Ishikawa (cell line): ENCODE data around the gene FGF10.

Experiments used
- CEBPB ChIP-seq: IDR thresholded peaks from 2 replicates; pipeline ENCODE4 v1.6.1; 2012
- CREB1 ChIP-seq: IDR thresholded peaks from 2 replicates; pipeline ENCODE4 v1.6.1; 2012; ENCODE audit warnings: low read depth
- EGR1 ChIP-seq: IDR thresholded peaks from 2 replicates; pipeline ENCODE4 v1.6.1; 2012
- EP300 ChIP-seq: IDR thresholded peaks from 2 replicates; pipeline ENCODE4 v1.6.1; 2012; ENCODE audit warnings: borderline replicate concordance
- FOXM1 ChIP-seq: IDR thresholded peaks from 2 replicates; pipeline ENCODE4 v1.6.1; 2012; ENCODE audit warnings: low read depth, borderline replicate concordance
- NFIC ChIP-seq: IDR thresholded peaks from 2 replicates; pipeline ENCODE4 v1.6.1; 2012
- RAD21 ChIP-seq: IDR thresholded peaks from 2 replicates; pipeline ENCODE4 v1.6.1; 2012; ENCODE audit warnings: low read depth
- TAF1 ChIP-seq: IDR thresholded peaks from 2 replicates; pipeline ENCODE4 v1.6.1; 2012; ENCODE audit warnings: low read depth, mild to moderate bottlenecking
- TCF12 ChIP-seq: IDR thresholded peaks from 2 replicates; pipeline ENCODE4 v1.6.1; 2012; ENCODE audit warnings: low read depth
- TEAD4 ChIP-seq: IDR thresholded peaks from 2 replicates; pipeline ENCODE4 v1.6.1; 2012
- YY1 ChIP-seq: IDR thresholded peaks from 2 replicates; pipeline ENCODE4 v1.6.1; 2012; ENCODE audit warnings: low read depth
- ZBTB7A ChIP-seq: IDR thresholded peaks from 2 replicates; pipeline ENCODE4 v1.6.1; 2012; ENCODE audit warnings: low read depth
- TF ChIP-seq, protein P1 (sequence below): IDR thresholded peaks from 2 replicates; pipeline ENCODE4 v1.6.1; 2012
- TF ChIP-seq, protein P2 (sequence below): IDR thresholded peaks from 2 replicates; pipeline ENCODE4 v1.6.1; 2012
- TF ChIP-seq, protein P3 (sequence below): IDR thresholded peaks from 2 replicates; pipeline ENCODE4 v1.6.1; 2012; ENCODE audit warnings: low read depth, mild to moderate bottlenecking

FGF10 gene

DNA sequence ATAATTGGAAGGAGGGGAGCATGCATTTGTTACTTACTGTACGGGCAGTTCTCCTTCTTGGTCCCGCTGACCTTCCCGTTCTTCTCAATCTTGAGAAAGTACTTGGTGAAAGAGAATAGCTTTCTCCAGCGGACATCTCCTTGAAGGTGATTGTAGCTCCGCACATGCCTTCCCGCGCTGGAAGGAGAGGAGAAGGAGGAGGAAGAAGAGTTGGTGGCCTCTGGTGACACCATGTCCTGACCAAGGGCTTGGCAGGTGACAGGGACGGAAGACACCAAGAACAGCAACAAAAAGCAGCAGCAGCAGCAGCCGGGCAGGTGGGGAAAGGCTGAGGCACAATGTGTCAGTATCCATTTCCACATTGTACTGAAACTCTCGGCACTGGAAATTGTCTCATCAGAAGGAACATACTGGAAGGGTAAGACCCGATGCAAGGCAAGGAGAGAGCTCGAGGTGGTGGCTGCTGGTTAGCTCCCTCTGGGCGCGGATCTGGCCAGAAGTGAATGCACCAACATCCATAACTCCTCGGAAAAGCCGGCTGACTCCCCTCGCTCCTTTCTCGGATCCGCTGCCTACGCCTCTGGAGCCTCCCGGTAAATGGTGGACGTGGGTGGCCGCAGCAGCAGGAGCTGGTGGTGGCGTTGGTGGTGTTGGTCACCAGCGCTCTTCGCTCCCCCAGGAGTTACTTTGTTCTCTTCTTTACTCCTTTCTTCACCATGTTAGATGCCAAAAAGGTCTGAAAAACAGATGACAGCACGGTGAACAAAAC, 715 bp downstream of the FGF10 start:
- TF ChIP-seq CEBPB (no peak), NFIC (no peak), FOXM1 (no peak), TAF1 (no peak), TEAD4 (no peak), ZBTB7A (no peak), RAD21 (no peak), EP300 (no peak), CREB1 (no peak), TCF12 (no peak), YY1 (no peak), EGR1 (no peak)
- TF ChIP-seq, protein P1, sequence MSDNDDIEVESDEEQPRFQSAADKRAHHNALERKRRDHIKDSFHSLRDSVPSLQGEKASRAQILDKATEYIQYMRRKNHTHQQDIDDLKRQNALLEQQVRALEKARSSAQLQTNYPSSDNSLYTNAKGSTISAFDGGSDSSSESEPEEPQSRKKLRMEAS: no peak
- TF ChIP-seq, protein P2, sequence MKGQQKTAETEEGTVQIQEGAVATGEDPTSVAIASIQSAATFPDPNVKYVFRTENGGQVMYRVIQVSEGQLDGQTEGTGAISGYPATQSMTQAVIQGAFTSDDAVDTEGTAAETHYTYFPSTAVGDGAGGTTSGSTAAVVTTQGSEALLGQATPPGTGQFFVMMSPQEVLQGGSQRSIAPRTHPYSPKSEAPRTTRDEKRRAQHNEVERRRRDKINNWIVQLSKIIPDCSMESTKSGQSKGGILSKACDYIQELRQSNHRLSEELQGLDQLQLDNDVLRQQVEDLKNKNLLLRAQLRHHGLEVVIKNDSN: no peak
- TF ChIP-seq, protein P3, sequence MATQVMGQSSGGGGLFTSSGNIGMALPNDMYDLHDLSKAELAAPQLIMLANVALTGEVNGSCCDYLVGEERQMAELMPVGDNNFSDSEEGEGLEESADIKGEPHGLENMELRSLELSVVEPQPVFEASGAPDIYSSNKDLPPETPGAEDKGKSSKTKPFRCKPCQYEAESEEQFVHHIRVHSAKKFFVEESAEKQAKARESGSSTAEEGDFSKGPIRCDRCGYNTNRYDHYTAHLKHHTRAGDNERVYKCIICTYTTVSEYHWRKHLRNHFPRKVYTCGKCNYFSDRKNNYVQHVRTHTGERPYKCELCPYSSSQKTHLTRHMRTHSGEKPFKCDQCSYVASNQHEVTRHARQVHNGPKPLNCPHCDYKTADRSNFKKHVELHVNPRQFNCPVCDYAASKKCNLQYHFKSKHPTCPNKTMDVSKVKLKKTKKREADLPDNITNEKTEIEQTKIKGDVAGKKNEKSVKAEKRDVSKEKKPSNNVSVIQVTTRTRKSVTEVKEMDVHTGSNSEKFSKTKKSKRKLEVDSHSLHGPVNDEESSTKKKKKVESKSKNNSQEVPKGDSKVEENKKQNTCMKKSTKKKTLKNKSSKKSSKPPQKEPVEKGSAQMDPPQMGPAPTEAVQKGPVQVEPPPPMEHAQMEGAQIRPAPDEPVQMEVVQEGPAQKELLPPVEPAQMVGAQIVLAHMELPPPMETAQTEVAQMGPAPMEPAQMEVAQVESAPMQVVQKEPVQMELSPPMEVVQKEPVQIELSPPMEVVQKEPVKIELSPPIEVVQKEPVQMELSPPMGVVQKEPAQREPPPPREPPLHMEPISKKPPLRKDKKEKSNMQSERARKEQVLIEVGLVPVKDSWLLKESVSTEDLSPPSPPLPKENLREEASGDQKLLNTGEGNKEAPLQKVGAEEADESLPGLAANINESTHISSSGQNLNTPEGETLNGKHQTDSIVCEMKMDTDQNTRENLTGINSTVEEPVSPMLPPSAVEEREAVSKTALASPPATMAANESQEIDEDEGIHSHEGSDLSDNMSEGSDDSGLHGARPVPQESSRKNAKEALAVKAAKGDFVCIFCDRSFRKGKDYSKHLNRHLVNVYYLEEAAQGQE: no peak

DNA sequence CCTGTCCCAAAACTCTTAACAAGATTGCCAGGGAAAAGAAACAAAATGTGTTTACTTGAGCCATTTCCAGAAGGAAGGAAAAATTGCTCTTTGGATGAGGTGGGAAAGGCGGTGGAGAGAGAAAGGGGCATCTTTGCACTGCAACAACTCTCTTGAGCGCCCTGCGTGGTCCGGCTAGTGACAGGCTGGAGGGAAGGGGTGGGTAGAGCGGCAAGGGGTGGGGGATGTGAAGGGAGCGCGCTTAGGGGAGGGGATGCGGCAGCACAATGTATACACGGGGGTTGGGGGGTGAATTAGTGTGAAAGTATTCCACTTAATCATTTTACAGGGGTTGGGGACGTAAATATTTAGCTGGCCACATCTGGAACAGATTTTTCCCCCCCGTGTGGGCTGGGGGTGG, 1.3 kb downstream of the FGF10 start:
- TF ChIP-seq YY1: no peak
- TF ChIP-seq CREB1: no peak
- TF ChIP-seq TCF12: no peak
- no peak for TF ChIP-seq EGR1
- TF ChIP-seq, protein P3: no peak
- TF ChIP-seq EP300: no peak

DNA sequence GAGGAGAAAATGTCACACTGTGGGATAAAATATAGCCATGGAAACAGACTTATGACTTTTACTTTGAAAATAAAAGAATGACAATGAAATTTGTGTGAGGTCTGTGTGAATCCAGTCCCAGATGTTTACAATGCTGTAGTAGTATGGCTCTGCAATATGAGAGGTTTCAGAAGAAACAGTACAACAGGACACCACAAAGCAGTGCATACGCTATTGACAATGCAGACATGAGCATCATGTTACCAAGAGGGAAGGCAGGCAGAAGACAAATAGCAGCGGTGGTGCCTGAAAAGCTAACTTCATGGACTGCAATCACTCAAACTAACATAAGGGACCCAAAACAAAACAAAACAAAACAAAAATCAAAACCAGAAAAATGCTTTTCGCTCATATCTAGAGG, 1.8 kb downstream of the FGF10 start:
- TF ChIP-seq CREB1 (no peak), EGR1 (no peak), CEBPB (no peak), RAD21 (no peak), ZBTB7A (no peak), TAF1 (no peak), TCF12 (no peak), FOXM1 (no peak), YY1 (no peak), NFIC (no peak), EP300 (no peak), TEAD4 (no peak)
- TF ChIP-seq, protein P3: no peak
- TF ChIP-seq, protein P2: no peak
- TF ChIP-seq, protein P1: no peak

DNA sequence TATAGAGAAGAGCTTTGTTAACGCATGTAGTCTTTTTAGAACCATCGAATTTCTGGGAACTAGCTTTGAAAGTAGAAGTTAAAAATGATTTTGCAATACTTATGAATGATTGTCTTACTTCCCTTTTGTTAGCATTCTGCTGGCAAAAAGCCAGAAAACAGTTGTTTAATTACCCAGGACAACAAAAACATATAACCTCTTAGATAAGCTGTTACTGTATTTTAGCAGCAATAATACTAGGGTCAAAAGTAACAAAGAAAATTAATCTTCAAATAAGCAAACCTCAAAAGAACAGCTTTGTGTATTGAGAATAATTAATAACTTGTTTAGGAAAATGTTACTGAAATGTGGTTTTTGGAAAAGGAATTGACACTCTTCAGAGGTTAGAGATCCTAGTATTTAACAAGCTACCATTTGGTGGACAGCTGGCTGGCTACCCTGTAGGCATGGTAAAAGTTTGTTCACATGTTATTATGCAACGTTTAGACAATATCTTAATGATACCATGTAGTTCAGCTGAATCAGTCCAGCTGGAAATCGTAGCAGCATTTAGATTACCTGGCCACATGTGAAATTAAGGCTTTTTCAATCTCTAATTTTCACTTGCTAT, 3.8 kb downstream of the FGF10 start:
- TF ChIP-seq ZBTB7A (no peak), FOXM1 (no peak), CEBPB (no peak)
